Stimulated activated CD4-positive, alpha-beta T cell treated with anti-CD3 and anti-CD28 coated beads, TNF-alpha, amount 100 ng/mL, for 1 hour (primary cell): Measurements from ENCODE around the gene PJA1.

ENCODE experiments used
- DNase-seq, 3 donors: peaks; one replicate each; pipeline ENCODE4 v3.0.0-alpha.2; 2020; ENCODE audit warnings: low read depth in 3 of 3, low spot score in 1 of 3

Gene PJA1

GRCh38 chrX:69172937-69173336 is 7.7 kb upstream of the PJA1 start:
- no peak for DNase-seq

- no peak for DNase-seq
Observed at GRCh38 chrX:69170319-69170718, 5.1 kb upstream of the PJA1 start.

GRCh38 chrX:69163936-69164741 is 1.1 kb downstream of the PJA1 start:
- peak; percentile 10 to 30 (median 25) for DNase-seq

DNA sequence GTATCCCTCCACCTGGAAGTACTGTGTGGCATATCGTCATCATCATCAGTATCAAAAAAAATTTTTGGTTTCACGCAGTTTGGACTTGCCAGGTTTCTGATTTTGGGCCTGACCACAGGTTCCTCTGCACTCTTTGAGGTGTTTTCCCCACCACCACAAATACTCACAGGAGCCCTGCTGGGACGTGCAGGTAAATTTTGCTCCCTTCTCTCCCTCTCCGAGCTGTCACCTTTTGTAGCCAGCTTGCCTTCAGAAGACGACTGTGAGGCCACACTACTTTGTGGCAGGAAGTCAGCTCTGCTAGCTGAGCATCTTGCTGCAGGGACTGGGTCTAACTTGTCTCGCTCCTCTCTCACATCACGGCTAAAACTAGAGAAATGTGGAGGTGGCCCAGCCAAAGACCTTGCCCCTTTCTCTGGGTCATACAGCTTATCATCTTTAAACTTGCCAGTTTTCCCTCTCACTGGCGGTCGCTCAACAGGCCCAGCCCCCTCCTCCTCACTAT is 2.8 kb downstream of the PJA1 start:
- DNase-seq, result no peak

DNA sequence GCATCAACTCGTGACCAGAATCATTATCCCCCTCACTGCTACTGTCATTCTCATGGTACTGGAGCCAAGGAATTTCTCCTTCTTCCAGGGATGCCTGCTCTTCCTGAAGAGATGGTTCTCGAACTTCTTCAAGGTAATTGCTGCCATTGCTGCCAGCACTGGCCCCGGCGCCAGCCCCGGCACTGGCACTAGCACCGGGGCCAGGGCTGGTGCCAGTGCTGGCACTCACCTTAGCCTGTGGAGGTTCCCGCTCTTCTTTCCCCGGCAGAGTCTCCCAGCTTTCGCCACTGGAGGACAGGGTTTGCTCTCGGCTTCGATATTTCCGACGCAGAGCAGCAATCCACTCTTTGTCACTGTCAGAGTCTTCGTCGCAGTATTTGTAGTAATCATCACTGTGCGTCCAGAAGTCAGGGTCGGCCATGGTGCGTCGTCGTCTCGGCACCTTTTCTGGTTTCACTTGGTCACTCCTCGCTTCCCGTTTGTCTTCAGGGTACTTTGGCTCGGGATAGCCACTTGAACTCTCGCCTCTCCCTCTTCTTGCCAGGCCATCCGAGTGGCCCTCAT is 3.4 kb downstream of the PJA1 start:
- no peak for DNase-seq

GRCh38 chrX:69161371-69161770 is 3.9 kb downstream of the PJA1 start:
- DNase-seq, result no peak

- peak in 1 of 3 donors; percentile 5 for DNase-seq
Observed at GRCh38 chrX:69158166-69158980, 6.9 kb downstream of the PJA1 start.

DNA sequence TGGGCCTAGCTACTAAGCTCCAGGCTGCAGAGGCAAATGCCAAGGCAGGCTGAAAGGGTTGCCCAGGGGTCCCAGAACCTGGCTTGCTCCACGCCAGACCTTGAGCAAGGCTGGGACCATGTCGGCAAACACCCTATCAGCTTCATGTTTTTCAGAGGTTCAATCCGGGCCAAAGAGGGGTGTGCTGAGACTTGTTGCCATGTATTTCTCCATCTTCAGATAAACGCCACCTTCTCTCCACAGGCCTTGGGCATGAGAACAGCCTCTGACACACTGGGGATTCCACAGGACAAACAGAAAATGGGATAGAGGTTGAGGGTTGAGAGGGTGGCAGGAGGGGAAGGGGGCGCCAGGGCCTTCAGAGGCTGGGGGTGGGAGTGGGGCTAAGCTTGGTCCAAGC is 8.6 kb downstream of the PJA1 start:
- no peak for DNase-seq

- DNase-seq, result no peak
Observed at GRCh38 chrX:69155786-69156520, 9.3 kb downstream of the PJA1 start.

DNA sequence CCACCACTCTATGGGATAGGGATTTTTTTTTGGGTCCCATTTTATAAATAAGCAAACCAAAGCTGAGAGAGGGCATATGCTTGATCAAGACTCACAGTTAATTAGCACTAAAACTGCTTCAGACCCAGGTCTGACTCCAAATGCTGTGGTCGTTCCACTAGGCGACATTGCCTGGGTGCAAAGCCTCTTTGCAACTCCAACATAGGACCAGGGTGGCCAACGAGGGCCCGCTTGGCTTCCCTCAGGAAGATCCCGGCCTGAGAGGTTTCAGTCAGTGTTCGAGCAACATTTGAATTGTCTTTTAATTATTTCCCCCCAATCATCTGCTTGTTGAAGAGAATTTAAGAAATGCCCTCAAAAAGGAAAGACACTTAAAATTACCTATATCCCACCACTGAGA is 11.2 kb downstream of the PJA1 start:
- DNase-seq, result no peak

DNA sequence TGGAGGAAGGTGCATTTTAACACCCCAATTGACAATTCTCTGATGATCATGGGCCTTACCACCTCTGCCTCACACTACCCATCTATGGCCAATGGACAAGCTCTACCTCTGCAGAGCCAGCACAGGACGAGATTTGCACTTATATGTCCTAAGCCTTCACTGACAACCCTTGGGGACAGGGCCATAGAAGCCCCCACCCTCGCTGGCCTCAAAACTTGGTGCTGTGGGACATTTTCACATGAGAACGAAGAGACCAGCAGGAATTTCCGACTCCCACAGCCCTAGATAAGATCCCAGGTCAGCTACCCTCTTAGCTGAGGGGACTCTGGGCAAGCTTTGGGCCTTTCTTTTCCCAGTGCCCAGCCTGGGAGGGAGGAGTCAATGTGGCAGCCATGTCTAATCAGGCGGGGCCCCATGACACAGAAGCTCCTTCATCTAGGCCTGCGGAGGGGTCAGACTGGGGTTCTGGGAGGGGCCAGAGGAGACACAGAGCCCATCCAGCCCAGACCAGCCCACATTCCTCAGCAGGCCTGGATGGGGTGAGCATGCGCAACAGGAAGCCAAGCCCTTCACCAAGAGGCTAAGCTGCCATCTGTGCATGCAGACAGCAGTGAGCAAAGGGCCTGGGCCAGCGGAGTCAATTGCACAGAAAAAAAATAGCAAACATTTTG is 12.1 kb downstream of the PJA1 start:
- no peak for DNase-seq

GRCh38 chrX:69152417-69152841 is 12.8 kb downstream of the PJA1 start:
- DNase-seq, result no peak

DNA sequence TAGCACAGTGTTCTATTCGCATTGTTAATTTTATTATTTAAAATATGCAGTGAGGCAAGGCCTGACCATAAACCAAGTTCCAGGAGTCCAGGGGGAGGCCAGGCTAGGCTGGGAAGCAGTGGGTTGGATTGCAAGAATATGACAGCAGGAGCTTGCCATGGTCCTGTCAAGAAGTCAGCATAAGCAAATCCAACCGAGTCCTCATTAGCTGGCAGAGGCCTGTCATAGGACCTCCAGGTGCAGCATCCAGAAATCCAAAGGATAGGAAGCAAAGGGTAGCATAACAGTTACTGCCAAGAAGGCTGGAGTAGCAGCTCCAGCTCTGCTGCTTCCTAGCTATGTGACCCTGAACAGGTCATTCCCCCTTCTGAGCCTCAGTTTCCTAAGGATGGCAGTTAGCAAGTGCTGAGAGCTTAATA is 13.4 kb downstream of the PJA1 start:
- DNase-seq, result no peak

GRCh38 chrX:69150281-69150960 is 14.8 kb downstream of the PJA1 start:
- DNase-seq, result no peak

- DNase-seq, result no peak
Observed at GRCh38 chrX:69149466-69150280, 15.6 kb downstream of the PJA1 start.

DNA sequence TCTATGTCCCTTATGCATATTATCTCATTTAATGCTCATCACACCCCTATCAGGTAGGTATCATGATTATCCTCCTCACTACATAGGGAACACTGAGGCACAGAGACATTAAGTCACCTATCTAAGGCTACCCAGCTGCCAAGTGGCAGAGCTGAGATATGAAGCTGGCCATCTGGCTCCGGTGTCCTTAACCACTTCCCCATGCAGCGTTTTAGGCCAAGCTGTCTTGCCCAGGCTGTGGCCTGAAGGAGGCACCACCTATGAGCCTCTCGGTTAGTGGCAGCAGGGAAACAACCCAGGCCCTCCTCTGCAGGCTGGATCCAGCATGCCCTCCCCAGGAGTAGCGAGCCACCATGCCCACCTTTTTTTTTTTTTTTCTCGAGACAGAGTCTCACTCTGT is 16.3 kb downstream of the PJA1 start:
- DNase-seq, result no peak

DNA sequence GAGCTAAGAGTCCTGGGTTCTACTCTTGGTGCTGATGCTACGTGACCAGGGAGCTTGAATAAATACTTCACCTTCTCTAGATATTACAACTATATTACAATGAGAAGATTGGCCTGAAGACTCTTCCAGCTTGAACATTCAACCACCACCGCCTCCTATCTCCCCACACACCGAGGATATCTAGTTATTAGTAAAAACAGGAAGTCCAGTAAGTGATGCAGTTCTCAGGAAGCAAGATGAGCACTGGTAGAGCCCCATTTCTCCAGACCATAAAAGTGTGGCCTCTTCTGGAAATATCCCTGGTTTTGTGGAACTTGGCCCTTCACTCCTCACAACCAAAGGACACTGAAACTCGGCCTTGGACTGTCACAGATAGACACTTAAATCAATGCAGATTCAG is 18.5 kb downstream of the PJA1 start:
- no peak for DNase-seq

GRCh38 chrX:69145714-69146113 is 19.5 kb downstream of the PJA1 start:
- no peak for DNase-seq
